Placental pericyte (primary cell): ENCODE measurements around the gene MARCO. TPM values are rescaled to one million over a fixed set of nuclear protein-coding genes. Genes with fewer than 3 reads are reported as not detected.

ENCODE experiments used
- total RNA-seq: library from RNA; depleted of rRNA; stranded (reverse); fragments of >200 nt; gene quantifications from 2 replicates; pipeline ENCODE4 v1.2.3, GENCODE V29; 2012

The MARCO gene
- total RNA-seq, result not detected in 2 replicates

GRCh38 chr2:118942031-118942430 is at the start of gene MARCO:
MARCO (plus strand) TSS chr2:118942194; CDS start chr2:118942301, 107 bp downstream.

Other genes with a start within 250 kb of the MARCO start
- gene EN1, start 94.5 kb upstream of the MARCO start, total RNA-seq, result not detected in 2 replicates
- under 0.01 TPM in 1 of 2 replicates, not detected in the other for gene C1QL2, start 216.6 kb downstream of the MARCO start, total RNA-seq